ENCODE results near the gene SPNS3. TPM values are rescaled to one million over a fixed set of nuclear protein-coding genes. Genes with fewer than 3 reads are reported as not detected.
A peak's percentile ranks its signal among the peaks of the same experiment; 100 is the strongest.

SPNS3 gene
- total and polyA plus RNA-seq, 8 donors: 0.37 to 0.92 (median 0.54) TPM; not detected in 4

- WGBS, 5 donors: 85 to 92% (median 89%) methylated on average over 11 to 12 of the region's 12 CpGs
- no peak for DNase-seq
- intact Hi-C loops (cut with DNase I; ENCODE audit: low total_unique reads): no loop called here
- TF ChIP-seq POLR2A (IDR thresholded peaks at IDR 0.05) (no peak), POLR2AphosphoS5 (IDR thresholded peaks at IDR 0.05) (no peak)
- Histone ChIP-seq H3K27ac (no peak overlapping the region), H3K9me3 (no peaks in the 10 kb centered on the region), H3K4me3 (no peak overlapping the region), H3K27me3 (no peaks in the 10 kb centered on the region), H3K36me3 (no peaks in the 10 kb centered on the region), H3K4me1 (peaks cover 7 to 11% (median 9%) of the 10 kb centered on the region in 4 donors)
These were observed 35.8 kb downstream of the SPNS3 start for GRCh38 chr17:4469552-4469951.

- H3K27me3 ChIP-seq: no peaks in the 10 kb centered on the region
- no peaks in the 10 kb centered on the region for H3K36me3 ChIP-seq
- peaks cover 21 to 38% (median 26%) of the 10 kb centered on the region in 4 donors for H3K4me1 ChIP-seq
- 87 to 95% (median 91%) methylated on average over 3 of the region's 3 CpGs for WGBS, 5 donors
- no peak for DNase-seq
- TF ChIP-seq EP300 (IDR thresholded peaks at IDR 0.05): no peak
- no peak for TF ChIP-seq CTCF (IDR thresholded peaks at IDR 0.05)
- TF ChIP-seq POLR2AphosphoS5 (IDR thresholded peaks at IDR 0.05): no peak
- no peak for TF ChIP-seq POLR2A (IDR thresholded peaks at IDR 0.05)
- intact Hi-C loops (cut with DNase I; ENCODE audit: low total_unique reads): no loop called here
- H3K27ac ChIP-seq: no peak overlapping the region
- no peak overlapping the region for H3K4me3 ChIP-seq
- no peaks in the 10 kb centered on the region for H3K9me3 ChIP-seq
These were observed 38.5 kb downstream of the SPNS3 start for GRCh38 chr17:4472286-4472685.

- H3K27ac ChIP-seq: peak overlapping the region in 2 of 5 donors; percentile 52 to 60
- WGBS, 5 donors: 39 to 66% (median 57%) methylated on average over 12 to 13 of the region's 13 CpGs; no CpG with 5 or more reads in 1 of the 5 donors
- H3K9me3 ChIP-seq: no peaks in the 10 kb centered on the region
- no peaks in the 10 kb centered on the region for H3K36me3 ChIP-seq
- no peaks in the 10 kb centered on the region for H3K27me3 ChIP-seq
- no peak overlapping the region for H3K4me3 ChIP-seq
- TF ChIP-seq POLR2AphosphoS5 (IDR thresholded peaks at IDR 0.05) (peak in 1 of 3 donors; percentile 23), CTCF (IDR thresholded peaks at IDR 0.05) (no peak), EP300 (IDR thresholded peaks at IDR 0.05) (no peak), POLR2A (IDR thresholded peaks at IDR 0.05) (no peak)
- intact Hi-C loops (cut with DNase I; ENCODE audit: low total_unique reads): no loop called here
- peak in 1 of 2 donors; percentile 86 for DNase-seq
- H3K4me1 ChIP-seq: peaks cover 21 to 43% (median 32%) of the 10 kb centered on the region in 4 donors
These were observed 40.4 kb downstream of the SPNS3 start for GRCh38 chr17:4474093-4474492.

- intact Hi-C loops (cut with DNase I; ENCODE audit: low total_unique reads): no loop called here
- 81 to 88% (median 83%) methylated on average over 9 of the region's 9 CpGs for WGBS, 5 donors
- DNase-seq: no peak
- H3K27ac ChIP-seq: peak overlapping the region in 3 of 5 donors; percentile 78 to 80 (median 79)
- H3K36me3 ChIP-seq: no peaks in the 10 kb centered on the region
- no peak overlapping the region for H3K4me3 ChIP-seq
- H3K9me3 ChIP-seq: no peaks in the 10 kb centered on the region
- H3K4me1 ChIP-seq: peaks cover 26 to 52% (median 37%) of the 10 kb centered on the region in 4 donors
- H3K27me3 ChIP-seq: no peaks in the 10 kb centered on the region
- TF ChIP-seq POLR2A (IDR thresholded peaks at IDR 0.05): no peak
- TF ChIP-seq POLR2AphosphoS5 (IDR thresholded peaks at IDR 0.05): no peak
- no peak for TF ChIP-seq EP300 (IDR thresholded peaks at IDR 0.05)
- TF ChIP-seq CTCF (IDR thresholded peaks at IDR 0.05): no peak
These were observed 41.3 kb downstream of the SPNS3 start for GRCh38 chr17:4475001-4475400.

- intact Hi-C loops (cut with DNase I; ENCODE audit: low total_unique reads): no loop called here
- TF ChIP-seq POLR2A (IDR thresholded peaks at IDR 0.05) (no peak), EP300 (IDR thresholded peaks at IDR 0.05) (no peak), CTCF (IDR thresholded peaks at IDR 0.05) (no peak), POLR2AphosphoS5 (IDR thresholded peaks at IDR 0.05) (no peak)
- H3K27ac ChIP-seq: peak overlapping the region in 4 of 5 donors; percentile 68 to 80 (median 78)
- H3K9me3 ChIP-seq: no peaks in the 10 kb centered on the region
- H3K4me1 ChIP-seq: peaks cover 30 to 57% (median 42%) of the 10 kb centered on the region in 4 donors
- 73 to 88% (median 84%) methylated on average over 7 of the region's 7 CpGs for WGBS, 5 donors
- H3K36me3 ChIP-seq: no peaks in the 10 kb centered on the region
- no peak for DNase-seq
- H3K27me3 ChIP-seq: no peaks in the 10 kb centered on the region
- no peak overlapping the region for H3K4me3 ChIP-seq
These were observed 41.7 kb downstream of the SPNS3 start for GRCh38 chr17:4475463-4475862.
